ENCODE data around the gene ZNF683.
"Not testable (repeated sequence)": the region's sequence is repeated elsewhere in the genome, so short reads cannot be mapped to it uniquely, and the experiment has no call there.

ZNF683 gene

GRCh38 chr1:26405281-26405915 lies 32.8 kb upstream of the ZNF683 start:
- peaks cover 12% of the 10 kb centered on the region for H3K4me1 ChIP-seq (ENCODE audit: control insufficient read depth, insufficient read depth, low read length)
- H3K36me3 ChIP-seq (ENCODE audit: control insufficient read depth, insufficient read depth, low read length): no peaks in the 10 kb centered on the region
- no peak overlapping the region for H3K9ac ChIP-seq (ENCODE audit: low read depth, low read length)
- no peak overlapping the region for H3K4me3 ChIP-seq (ENCODE audit: low read depth, low read length)
- no peaks in the 10 kb centered on the region for H3K27me3 ChIP-seq (ENCODE audit: control insufficient read depth, insufficient read depth, low read length)
- no peak overlapping the region for H3K27ac ChIP-seq (ENCODE audit: low read depth, low read length)
- no peaks in the 10 kb centered on the region for H3K9me3 ChIP-seq (ENCODE audit: control insufficient read depth, insufficient read depth, low read length)

- no peak overlapping the region for H3K4me3 ChIP-seq (ENCODE audit: low read depth, low read length)
- no peaks in the 10 kb centered on the region for H3K9me3 ChIP-seq (ENCODE audit: control insufficient read depth, insufficient read depth, low read length)
- H3K36me3 ChIP-seq (ENCODE audit: control insufficient read depth, insufficient read depth, low read length): no peaks in the 10 kb centered on the region
- peaks cover 9% of the 10 kb centered on the region for H3K4me1 ChIP-seq (ENCODE audit: control insufficient read depth, insufficient read depth, low read length)
- no peak overlapping the region for H3K9ac ChIP-seq (ENCODE audit: low read depth, low read length)
- no peaks in the 10 kb centered on the region for H3K27me3 ChIP-seq (ENCODE audit: control insufficient read depth, insufficient read depth, low read length)
- H3K27ac ChIP-seq (ENCODE audit: low read depth, low read length): no peak overlapping the region
Observed at GRCh38 chr1:26404641-26405040, 32.1 kb upstream of the ZNF683 start.

- no peak overlapping the region for H3K9ac ChIP-seq (ENCODE audit: low read depth, low read length)
- H3K36me3 ChIP-seq (ENCODE audit: control insufficient read depth, insufficient read depth, low read length): no peaks in the 10 kb centered on the region
- no peak overlapping the region for H3K4me3 ChIP-seq (ENCODE audit: low read depth, low read length)
- H3K4me1 ChIP-seq (ENCODE audit: control insufficient read depth, insufficient read depth, low read length): peaks cover under 1% of the 10 kb centered on the region; the same call in 1 of the 2 replicates
- H3K9me3 ChIP-seq (ENCODE audit: control insufficient read depth, insufficient read depth, low read length): no peaks in the 10 kb centered on the region
- H3K27me3 ChIP-seq (ENCODE audit: control insufficient read depth, insufficient read depth, low read length): no peaks in the 10 kb centered on the region
- H3K27ac ChIP-seq (ENCODE audit: low read depth, low read length): no peak overlapping the region
Observed at GRCh38 chr1:26403656-26404055, 31.1 kb upstream of the ZNF683 start.

GRCh38 chr1:26401891-26402290 lies 29.3 kb upstream of the ZNF683 start:
- Histone ChIP-seq H3K27ac (ENCODE audit: low read depth, low read length) (no peak overlapping the region), H3K4me3 (ENCODE audit: low read depth, low read length) (no peak overlapping the region), H3K27me3 (ENCODE audit: control insufficient read depth, insufficient read depth, low read length) (no peaks in the 10 kb centered on the region), H3K4me1 (ENCODE audit: control insufficient read depth, insufficient read depth, low read length) (no peaks in the 10 kb centered on the region), H3K9ac (ENCODE audit: low read depth, low read length) (no peak overlapping the region), H3K9me3 (ENCODE audit: control insufficient read depth, insufficient read depth, low read length) (no peaks in the 10 kb centered on the region), H3K36me3 (ENCODE audit: control insufficient read depth, insufficient read depth, low read length) (no peaks in the 10 kb centered on the region)

GRCh38 chr1:26399034-26399433 lies 26.5 kb upstream of the ZNF683 start:
- H3K4me1 ChIP-seq (ENCODE audit: control insufficient read depth, insufficient read depth, low read length): no peaks in the 10 kb centered on the region
- H3K36me3 ChIP-seq (ENCODE audit: control insufficient read depth, insufficient read depth, low read length): no peaks in the 10 kb centered on the region
- no peak overlapping the region for H3K27ac ChIP-seq (ENCODE audit: low read depth, low read length)

GRCh38 chr1:26395754-26396153 lies 23.2 kb upstream of the ZNF683 start:
- H3K4me1 ChIP-seq (ENCODE audit: control insufficient read depth, insufficient read depth, low read length): peaks cover 4% of the 10 kb centered on the region; the same call in 1 of the 2 replicates
- no peak overlapping the region for H3K4me3 ChIP-seq (ENCODE audit: low read depth, low read length)
- no peaks in the 10 kb centered on the region for H3K27me3 ChIP-seq (ENCODE audit: control insufficient read depth, insufficient read depth, low read length)
- no peaks in the 10 kb centered on the region for H3K36me3 ChIP-seq (ENCODE audit: control insufficient read depth, insufficient read depth, low read length)
- no peak overlapping the region for H3K27ac ChIP-seq (ENCODE audit: low read depth, low read length)
- no peak overlapping the region for H3K9ac ChIP-seq (ENCODE audit: low read depth, low read length)
- H3K9me3 ChIP-seq (ENCODE audit: control insufficient read depth, insufficient read depth, low read length): no peaks in the 10 kb centered on the region

More at GRCh38 chr1:26399034-26399433, 26.5 kb upstream of the ZNF683 start:
- Histone ChIP-seq H3K9me3 (ENCODE audit: control insufficient read depth, insufficient read depth, low read length) (no peaks in the 10 kb centered on the region), H3K4me3 (ENCODE audit: low read depth, low read length) (no peak overlapping the region), H3K27me3 (ENCODE audit: control insufficient read depth, insufficient read depth, low read length) (no peaks in the 10 kb centered on the region), H3K9ac (ENCODE audit: low read depth, low read length) (no peak overlapping the region)

GRCh38 chr1:26391450-26391849 lies 18.9 kb upstream of the ZNF683 start:
- Histone ChIP-seq H3K27me3 (ENCODE audit: control insufficient read depth, insufficient read depth, low read length) (no peaks in the 10 kb centered on the region), H3K9me3 (ENCODE audit: control insufficient read depth, insufficient read depth, low read length) (no peaks in the 10 kb centered on the region), H3K4me1 (ENCODE audit: control insufficient read depth, insufficient read depth, low read length) (peaks cover 4% of the 10 kb centered on the region; the same call in 1 of the 2 replicates), H3K9ac (ENCODE audit: low read depth, low read length) (no peak overlapping the region), H3K27ac (ENCODE audit: low read depth, low read length) (no peak overlapping the region), H3K4me3 (ENCODE audit: low read depth, low read length) (no peak overlapping the region), H3K36me3 (ENCODE audit: control insufficient read depth, insufficient read depth, low read length) (no peaks in the 10 kb centered on the region)

- no peak overlapping the region for H3K9ac ChIP-seq (ENCODE audit: low read depth, low read length)
- peaks cover 8% of the 10 kb centered on the region for H3K4me1 ChIP-seq (ENCODE audit: control insufficient read depth, insufficient read depth, low read length)
- no peak overlapping the region for H3K4me3 ChIP-seq (ENCODE audit: low read depth, low read length)
- H3K27me3 ChIP-seq (ENCODE audit: control insufficient read depth, insufficient read depth, low read length): no peaks in the 10 kb centered on the region
- H3K9me3 ChIP-seq (ENCODE audit: control insufficient read depth, insufficient read depth, low read length): no peaks in the 10 kb centered on the region
- no peak overlapping the region for H3K27ac ChIP-seq (ENCODE audit: low read depth, low read length)
- no peaks in the 10 kb centered on the region for H3K36me3 ChIP-seq (ENCODE audit: control insufficient read depth, insufficient read depth, low read length)
Observed at GRCh38 chr1:26389604-26390247, 17.2 kb upstream of the ZNF683 start.

- no peak overlapping the region for H3K9ac ChIP-seq (ENCODE audit: low read depth, low read length)
- no peaks in the 10 kb centered on the region for H3K36me3 ChIP-seq (ENCODE audit: control insufficient read depth, insufficient read depth, low read length)
- peaks cover 8% of the 10 kb centered on the region for H3K4me1 ChIP-seq (ENCODE audit: control insufficient read depth, insufficient read depth, low read length)
- H3K9me3 ChIP-seq (ENCODE audit: control insufficient read depth, insufficient read depth, low read length): no peaks in the 10 kb centered on the region
- no peaks in the 10 kb centered on the region for H3K27me3 ChIP-seq (ENCODE audit: control insufficient read depth, insufficient read depth, low read length)
- H3K27ac ChIP-seq (ENCODE audit: low read depth, low read length): no peak overlapping the region
- H3K4me3 ChIP-seq (ENCODE audit: low read depth, low read length): no peak overlapping the region
Observed at GRCh38 chr1:26388791-26389445, 16.4 kb upstream of the ZNF683 start.

GRCh38 chr1:26387447-26387846 lies 14.9 kb upstream of the ZNF683 start:
- Histone ChIP-seq H3K36me3 (ENCODE audit: control insufficient read depth, insufficient read depth, low read length) (no peaks in the 10 kb centered on the region), H3K27me3 (ENCODE audit: control insufficient read depth, insufficient read depth, low read length) (no peaks in the 10 kb centered on the region), H3K27ac (ENCODE audit: low read depth, low read length) (no peak overlapping the region), H3K9ac (ENCODE audit: low read depth, low read length) (no peak overlapping the region), H3K4me3 (ENCODE audit: low read depth, low read length) (no peak overlapping the region), H3K9me3 (ENCODE audit: control insufficient read depth, insufficient read depth, low read length) (no peaks in the 10 kb centered on the region), H3K4me1 (ENCODE audit: control insufficient read depth, insufficient read depth, low read length) (peaks cover 4% of the 10 kb centered on the region)

- not testable (repeated sequence) for H3K27ac ChIP-seq (ENCODE audit: low read depth, low read length)
Observed at GRCh38 chr1:26385063-26385462, 12.5 kb upstream of the ZNF683 start.

More at GRCh38 chr1:26385063-26385462, 12.5 kb upstream of the ZNF683 start:
- H3K4me3 ChIP-seq (ENCODE audit: low read depth, low read length); H3K9ac ChIP-seq (ENCODE audit: low read depth, low read length); H3K9me3 ChIP-seq (ENCODE audit: control insufficient read depth, insufficient read depth, low read length); H3K27me3 ChIP-seq (ENCODE audit: control insufficient read depth, insufficient read depth, low read length); H3K36me3 ChIP-seq (ENCODE audit: control insufficient read depth, insufficient read depth, low read length); H3K4me1 ChIP-seq (ENCODE audit: control insufficient read depth, insufficient read depth, low read length): not testable (repeated sequence)
